ENCODE results near the gene NR4A3. TPM values are rescaled to one million over a fixed set of nuclear protein-coding genes. Genes with fewer than 3 reads are reported as not detected.
A peak's percentile ranks its signal among the peaks of the same experiment; 100 is the strongest.

The NR4A3 gene
- polyA plus RNA-seq, 3 donors: 0.31 to 2.4 (median 0.39) TPM

DNA sequence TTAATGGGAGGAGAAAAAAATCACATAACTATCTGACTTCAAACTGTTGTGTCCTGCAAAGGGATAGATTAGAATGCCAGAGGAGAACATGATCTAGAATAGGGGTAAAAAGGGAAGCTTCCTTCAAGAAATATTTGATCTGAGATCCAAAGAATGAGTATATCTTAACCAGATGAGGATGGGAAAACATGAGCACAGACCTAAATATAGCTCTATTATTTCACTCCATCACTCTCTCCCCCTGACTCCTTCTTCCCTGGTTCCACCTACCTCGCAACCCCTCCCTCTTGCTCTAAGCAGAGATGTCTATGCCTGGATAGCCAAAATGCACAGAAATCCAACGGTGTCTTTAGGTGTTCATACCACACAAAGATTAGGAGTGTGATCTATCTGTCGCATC, 36.4 kb downstream of the NR4A3 start:
- DNase-seq (ENCODE audit: extremely low read depth in 1 of 11, low read depth in 9 of 11, low spot score in 4 of 11): no peak

DNA sequence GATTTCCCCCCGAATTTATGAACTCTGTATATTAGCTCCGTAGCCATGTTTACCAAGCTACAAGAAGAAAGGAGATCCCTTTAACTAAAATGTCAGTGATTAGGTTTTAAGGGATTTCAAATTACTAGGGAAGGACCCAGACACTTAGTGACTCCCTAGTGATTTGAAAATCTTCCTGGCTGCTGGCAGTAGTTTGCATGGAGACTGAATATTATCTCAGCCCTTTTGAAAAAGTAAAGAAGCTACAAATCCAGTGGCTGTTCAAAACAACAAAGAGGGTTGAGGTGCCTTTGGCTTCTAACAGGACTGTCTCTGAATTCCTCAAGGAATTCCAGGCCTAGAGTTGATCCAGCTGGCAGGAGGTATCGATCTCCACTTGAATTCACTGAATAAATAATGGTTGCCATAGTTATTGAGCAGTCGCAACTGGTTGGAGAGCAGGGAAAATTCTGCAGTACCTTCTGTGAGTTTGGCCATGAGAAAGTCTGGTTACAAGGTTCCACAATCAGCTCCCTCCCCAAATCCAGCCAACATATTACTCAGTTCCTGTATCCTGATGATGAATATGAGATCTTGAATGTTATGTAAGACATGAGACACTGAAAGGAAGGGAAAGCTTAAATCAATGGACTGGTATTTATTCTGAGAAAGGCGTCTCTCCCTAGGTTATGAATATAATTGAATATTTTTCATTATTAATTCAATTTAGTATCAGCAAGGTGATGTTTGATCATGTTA, 37.7 kb downstream of the NR4A3 start:
- DNase-seq (ENCODE audit: extremely low read depth in 1 of 11, low read depth in 9 of 11, low spot score in 4 of 11): no peak

DNA sequence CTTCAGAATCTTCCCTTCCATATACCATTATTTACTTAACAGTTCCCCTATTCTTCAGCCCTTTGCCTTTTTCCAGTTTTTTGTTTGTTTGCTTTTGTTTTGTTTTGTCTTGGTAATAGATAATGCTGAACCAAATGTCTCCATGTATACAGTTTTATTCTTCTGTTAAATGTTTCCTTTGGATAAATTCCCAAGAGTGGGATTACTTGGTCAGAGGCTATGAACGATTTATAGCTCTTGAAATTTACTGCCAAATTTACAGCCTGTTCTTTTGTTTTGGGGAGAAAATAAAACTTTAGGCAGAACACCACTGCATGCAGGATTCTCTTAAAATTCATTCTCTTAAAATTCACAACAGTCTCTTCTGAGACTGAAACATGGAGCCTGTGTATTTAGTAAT, 38.6 kb downstream of the NR4A3 start:
- peak in 9 of 11 donors; percentile 7 to 57 (median 32) for DNase-seq (ENCODE audit: extremely low read depth in 1 of 11, low read depth in 9 of 11, low spot score in 4 of 11)

DNA sequence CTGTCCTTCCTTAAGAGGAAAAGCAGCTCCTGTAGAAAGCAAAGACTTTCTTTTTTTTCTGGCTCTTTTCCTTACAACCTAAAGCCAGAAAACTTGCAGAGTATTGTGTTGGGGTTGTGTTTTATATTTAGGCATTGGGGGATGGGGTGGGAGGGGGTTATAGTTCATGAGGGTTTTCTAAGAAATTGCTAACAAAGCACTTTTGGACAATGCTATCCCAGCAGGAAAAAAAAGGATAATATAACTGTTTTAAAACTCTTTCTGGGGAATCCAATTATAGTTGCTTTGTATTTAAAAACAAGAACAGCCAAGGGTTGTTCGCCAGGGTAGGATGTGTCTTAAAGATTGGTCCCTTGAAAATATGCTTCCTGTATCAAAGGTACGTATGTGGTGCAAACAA, 42.3 kb downstream of the NR4A3 start:
- DNase-seq (ENCODE audit: extremely low read depth in 1 of 11, low read depth in 9 of 11, low spot score in 4 of 11): no peak

DNA sequence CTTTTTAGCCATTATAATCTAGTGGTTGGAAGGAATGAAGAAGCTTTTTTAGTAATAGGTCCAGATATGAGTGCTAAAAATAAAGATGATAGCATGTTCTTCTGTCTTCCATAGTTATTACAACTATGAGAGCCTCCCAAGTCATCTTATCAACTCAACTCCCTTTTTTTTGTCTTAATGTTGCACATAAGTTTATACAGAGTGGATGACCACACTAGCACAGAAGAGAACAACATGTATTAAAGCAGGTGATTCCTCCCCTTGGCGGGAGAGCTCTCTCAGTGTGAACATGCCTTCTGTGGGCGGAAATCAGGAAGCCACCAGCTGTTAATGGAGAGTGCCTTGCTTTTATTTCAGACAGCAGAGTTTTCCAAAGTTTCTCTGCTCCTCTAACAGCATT, 44.7 kb downstream of the NR4A3 start:
- DNase-seq (ENCODE audit: extremely low read depth in 1 of 11, low read depth in 9 of 11, low spot score in 4 of 11): no peak

DNA sequence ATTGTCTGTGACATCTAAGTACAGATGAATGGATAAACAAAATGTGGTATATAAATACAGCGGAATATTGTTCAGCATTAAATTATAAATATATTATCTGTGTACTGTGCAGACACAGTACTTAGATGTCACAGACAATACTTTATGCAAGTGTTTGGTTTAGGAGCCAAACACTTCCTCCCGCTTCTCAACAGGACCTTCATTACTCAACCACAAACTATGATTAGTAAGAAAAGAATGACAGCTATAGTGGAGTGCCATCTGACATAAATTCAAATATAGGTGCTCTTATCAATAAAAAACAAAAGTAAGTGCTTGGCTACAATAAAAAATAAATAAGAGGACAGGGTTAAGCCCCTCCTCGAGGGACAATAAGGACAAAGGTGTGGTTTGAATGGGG, 45.9 kb downstream of the NR4A3 start:
- no peak for DNase-seq (ENCODE audit: extremely low read depth in 1 of 11, low read depth in 9 of 11, low spot score in 4 of 11)

DNA sequence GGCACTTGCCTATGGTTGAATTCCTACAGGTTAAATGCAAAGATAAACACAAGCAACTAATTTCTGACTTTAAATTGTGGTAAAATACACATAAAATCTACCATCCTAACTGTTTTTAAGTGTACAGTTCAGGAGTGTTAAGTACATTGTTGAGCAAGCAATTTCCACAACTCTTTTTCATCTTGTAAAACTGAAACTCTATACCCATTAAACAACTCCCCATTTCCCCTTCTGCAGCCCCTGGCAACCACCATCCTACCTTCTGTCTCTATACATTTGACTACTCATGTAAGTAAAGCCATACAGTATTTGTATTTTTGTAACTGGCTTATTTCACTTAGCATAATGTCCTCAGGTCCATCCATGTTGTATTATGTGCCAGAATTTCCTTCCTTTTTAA, 46.3 kb downstream of the NR4A3 start:
- no peak for DNase-seq (ENCODE audit: extremely low read depth in 1 of 11, low read depth in 9 of 11, low spot score in 4 of 11)

DNA sequence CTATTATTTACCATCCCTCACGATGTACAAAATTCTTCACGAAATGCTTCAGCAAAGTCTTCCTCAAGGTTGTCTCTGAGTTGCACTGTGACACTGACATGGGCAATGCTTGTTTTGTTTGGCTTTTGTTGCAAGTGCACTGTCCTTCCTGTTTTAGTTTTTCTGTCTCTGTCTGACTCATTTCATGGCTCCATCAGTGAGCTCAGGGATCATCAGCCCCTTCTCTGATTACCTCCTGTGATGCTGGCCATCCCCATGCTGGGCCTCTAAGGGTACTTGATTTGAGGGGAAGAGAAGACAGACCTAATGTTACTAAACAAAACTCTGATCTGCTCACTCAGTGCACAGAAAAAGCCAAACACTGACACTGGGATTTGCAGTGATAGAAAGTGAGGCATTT, 47.2 kb downstream of the NR4A3 start:
- no peak for DNase-seq (ENCODE audit: extremely low read depth in 1 of 11, low read depth in 9 of 11, low spot score in 4 of 11)

DNA sequence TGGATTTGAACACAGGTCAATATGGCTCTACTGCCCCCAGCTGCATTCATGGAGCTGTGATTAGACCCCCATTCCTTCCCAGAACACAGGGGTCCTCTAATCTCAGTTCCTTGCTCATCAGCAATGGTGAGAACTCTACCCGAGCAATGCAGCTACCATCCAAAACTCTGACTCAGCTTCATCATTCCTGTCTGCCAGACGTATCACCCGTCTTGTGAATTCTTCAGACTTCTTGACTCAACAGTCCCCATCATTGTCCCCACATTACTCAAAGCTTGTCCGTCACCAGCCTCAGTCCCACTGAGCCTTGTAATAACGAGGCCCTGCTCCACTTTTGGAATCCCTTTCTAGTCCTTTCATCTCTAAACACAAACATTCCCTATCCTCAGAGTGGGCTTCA, 48.4 kb downstream of the NR4A3 start:
- DNase-seq (ENCODE audit: extremely low read depth in 1 of 11, low read depth in 9 of 11, low spot score in 4 of 11): no peak

DNA sequence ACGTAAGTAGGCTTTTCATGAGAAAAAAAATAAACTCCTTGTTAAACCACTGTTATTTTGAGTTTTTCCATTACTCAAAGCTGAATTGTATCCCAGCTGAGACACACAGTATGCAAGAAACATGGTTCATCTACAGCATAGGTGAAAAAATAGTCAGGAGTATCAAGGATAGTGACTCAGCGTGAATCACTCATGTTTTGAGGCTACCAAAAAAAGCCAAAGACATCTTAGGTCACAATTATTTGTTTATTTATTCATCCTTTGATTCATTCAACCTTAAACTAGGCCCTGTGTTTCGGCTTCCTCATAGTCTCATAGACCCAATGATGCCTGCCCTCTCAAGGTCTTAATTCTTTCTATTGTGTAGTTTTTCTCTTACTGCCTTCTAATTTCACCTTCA, 51.8 kb downstream of the NR4A3 start:
- DNase-seq (ENCODE audit: extremely low read depth in 1 of 11, low read depth in 9 of 11, low spot score in 4 of 11): no peak

DNA sequence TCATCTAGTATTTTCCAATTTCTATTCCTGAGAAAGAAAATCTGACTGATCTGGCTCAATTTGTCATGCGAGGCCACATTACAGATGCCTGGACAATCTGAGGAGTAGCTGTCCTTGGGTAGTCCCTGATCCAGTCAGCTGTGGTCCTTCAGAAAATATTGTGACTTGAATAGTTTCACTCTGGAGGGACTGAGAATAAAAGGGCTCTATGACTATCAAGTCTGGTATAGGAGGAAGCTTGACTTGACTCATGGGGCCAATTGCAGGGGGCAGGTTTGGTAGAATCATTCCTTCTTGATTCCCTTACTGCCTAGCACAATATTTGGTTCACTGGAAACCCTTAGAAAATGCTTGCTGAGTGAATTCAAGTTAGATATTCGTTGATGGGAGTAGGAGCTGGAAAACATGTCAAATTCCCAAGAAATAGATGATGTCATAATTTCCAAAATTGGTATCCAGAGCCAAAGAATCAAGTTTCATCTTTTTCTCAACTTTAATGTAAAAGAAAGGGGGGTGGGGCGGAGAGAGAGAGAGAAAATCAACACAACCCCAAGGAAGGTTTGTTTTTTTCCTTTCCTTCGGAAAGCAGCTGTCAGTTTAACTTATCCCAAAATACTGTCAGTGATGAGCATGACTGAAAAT, 52.4 kb downstream of the NR4A3 start:
- DNase-seq (ENCODE audit: extremely low read depth in 1 of 11, low read depth in 9 of 11, low spot score in 4 of 11): no peak

DNA sequence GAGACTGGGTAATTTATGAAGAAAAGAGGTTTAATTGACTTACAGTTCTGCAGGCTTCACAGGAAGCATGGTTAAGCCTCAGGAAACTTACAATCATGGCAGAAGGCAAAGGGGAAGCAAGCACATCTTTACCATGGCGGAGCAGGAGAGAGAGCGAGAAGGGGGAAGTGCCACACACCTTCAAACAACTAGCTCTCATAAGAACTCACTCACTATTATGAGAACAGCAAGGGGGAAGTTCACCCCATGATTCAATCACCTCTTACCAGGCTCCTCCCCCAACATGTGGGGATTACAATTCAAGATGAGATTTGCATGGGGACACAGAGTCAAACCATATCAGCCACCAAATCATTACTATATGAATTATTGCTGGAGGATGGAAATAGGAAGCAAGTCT, 54.5 kb downstream of the NR4A3 start:
- DNase-seq (ENCODE audit: extremely low read depth in 1 of 11, low read depth in 9 of 11, low spot score in 4 of 11): no peak

DNA sequence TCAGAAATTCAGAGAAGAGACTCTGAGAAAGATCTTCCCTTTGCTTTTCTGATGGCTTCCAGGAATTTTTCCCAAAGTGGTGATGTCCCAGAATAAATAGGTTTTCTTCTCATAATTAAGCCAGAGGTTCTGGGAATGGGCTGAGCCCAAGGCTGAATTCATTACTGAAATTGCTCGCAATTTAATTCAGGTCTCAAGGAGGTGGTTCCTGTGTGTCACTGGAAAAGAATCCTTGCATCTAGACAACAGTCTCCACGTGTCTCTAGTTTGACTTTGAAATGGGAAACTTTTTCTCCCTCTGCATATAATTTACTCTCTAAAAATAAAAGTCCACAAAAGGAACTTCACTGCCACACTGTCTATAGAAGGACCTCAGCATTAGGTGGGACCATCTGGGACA, 57.0 kb downstream of the NR4A3 start:
- no peak for DNase-seq (ENCODE audit: extremely low read depth in 1 of 11, low read depth in 9 of 11, low spot score in 4 of 11)

DNA sequence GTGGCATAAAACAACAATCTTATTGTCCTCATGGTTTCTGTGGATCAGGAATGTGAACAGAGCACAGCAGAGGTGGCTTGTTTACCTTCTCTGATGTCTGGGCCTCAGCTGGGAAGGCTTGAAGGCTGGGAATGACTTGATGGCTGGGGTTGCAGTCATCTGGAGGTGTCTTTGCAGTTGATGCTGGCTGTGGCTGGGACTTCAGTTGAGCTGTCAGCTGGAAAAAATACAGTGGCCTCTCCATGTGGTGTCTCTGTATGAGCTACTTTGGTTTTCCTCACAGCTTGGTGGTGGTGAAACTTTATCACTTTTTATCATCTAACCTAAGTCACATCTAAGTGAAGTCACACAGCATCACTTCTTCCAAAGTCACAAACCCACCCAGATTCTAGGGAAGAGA, 60.1 kb downstream of the NR4A3 start:
- no peak for DNase-seq (ENCODE audit: extremely low read depth in 1 of 11, low read depth in 9 of 11, low spot score in 4 of 11)

DNA sequence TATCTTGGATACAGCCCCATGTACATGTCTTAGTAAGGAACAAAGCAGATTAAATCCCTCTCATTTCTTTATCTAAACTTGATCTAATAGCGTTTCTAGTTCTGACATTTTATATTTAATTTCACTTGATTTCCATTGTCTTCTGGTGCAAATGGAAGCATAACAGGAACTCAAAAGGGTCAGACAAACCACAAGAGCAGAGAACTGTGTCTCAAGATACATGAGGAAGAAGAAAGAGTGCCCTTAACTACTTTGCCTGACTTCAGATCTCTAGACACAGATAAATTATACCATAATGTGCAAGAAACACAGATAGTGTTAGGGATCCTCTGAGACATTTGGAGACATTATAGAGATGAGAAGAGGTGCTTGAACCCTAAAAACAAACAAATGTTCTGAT, 64.1 kb downstream of the NR4A3 start:
- no peak for DNase-seq (ENCODE audit: extremely low read depth in 1 of 11, low read depth in 9 of 11, low spot score in 4 of 11)

DNA sequence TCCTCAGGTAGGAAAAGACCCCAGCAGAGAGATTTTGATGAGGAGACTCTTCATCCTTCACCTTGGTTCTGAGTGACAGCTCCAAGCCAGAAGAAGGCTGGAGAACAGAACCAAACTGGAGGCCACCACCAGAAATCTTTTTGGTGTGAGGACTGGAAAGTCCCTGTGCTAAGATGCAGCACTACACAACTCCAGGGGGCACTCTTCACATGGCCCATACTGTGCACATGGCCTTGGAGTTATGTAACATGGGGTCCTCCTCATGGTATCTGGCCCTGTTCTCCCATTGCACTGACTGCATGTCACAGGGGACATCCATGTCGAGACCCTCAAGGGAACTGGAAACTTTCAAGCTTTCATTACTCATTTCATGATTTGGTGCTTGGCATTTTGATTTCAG, 67.4 kb downstream of the NR4A3 start:
- DNase-seq (ENCODE audit: extremely low read depth in 1 of 11, low read depth in 9 of 11, low spot score in 4 of 11): no peak

DNA sequence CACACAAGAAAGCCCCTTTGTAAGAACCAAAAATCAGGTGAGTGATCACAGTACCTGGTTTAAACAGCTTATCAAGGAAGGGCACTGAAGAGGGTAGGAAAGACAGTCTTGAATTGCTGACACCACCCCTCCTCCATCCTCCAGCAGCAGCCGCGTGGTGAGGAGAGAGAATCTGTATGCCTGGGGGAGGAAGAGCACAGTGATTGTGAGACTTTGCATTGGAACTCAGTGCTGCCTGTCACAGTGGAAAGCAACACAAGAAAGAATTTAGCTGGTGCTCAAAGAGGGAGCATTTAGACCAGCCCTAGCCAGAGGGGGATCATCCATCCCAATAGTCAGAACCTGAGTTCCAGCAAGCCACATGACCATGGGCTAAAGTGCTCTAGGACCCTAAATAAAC, 73.1 kb downstream of the NR4A3 start:
- no peak for DNase-seq (ENCODE audit: extremely low read depth in 1 of 11, low read depth in 9 of 11, low spot score in 4 of 11)

DNA sequence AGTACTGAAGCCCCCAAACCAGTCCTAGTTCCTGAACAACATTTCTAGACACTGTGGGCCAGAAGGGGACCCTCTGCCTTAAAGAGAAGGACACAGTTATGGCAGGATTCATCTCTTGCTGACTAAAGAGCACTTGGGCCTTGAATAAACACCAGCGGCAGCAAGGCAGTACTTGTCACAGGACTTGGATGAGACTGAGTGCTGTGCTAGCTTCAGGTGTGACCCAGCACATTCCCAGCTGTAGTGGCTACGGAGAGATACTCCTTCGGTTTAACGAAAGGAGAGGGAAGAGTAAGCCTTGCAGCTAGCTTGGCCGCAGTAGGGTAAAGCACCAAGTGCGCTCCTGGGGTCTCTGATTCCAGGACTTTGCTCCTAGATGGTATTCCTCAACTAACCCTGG, 73.8 kb downstream of the NR4A3 start:
- DNase-seq (ENCODE audit: extremely low read depth in 1 of 11, low read depth in 9 of 11, low spot score in 4 of 11): no peak

DNA sequence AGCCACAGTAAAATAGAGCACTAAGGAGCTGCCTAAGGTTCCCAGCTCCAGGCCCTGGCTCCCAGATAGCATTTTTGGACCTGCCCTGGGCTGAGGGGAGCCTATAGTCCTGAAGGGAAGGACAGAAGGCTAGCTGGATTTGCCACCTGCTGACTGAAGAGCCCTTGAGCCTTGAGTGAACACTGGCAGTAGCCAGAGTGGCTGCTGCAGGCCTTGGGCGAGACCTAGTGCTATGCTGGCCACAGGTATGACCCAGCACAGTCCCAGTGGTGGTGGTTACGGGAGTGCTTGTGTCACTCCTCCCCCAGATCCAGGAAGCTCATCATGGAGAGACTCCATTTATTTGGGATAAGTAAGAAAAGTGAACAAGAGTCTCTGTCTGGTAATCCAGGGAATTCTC, 74.4 kb downstream of the NR4A3 start:
- no peak for DNase-seq (ENCODE audit: extremely low read depth in 1 of 11, low read depth in 9 of 11, low spot score in 4 of 11)

DNA sequence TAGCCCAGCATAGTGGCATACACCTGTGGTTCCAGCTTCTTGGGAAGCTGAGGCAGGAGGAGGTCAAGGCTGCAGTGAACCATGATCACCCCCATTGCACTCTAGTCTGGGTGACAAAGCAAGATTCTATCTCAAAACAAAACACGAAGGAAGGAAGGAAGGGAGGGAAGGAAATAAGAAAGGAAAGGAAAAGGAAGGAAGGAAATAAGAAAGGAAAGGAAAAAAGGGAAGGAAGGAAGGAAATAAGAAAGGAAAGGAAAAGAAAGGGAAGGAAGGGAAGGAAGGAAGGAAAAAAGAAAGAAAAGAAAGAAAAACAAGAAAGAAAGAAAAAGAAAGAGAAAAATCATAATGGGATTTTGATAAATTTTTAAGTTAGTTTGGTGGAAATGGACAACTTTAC, 81.7 kb downstream of the NR4A3 start:
- no peak for DNase-seq (ENCODE audit: extremely low read depth in 1 of 11, low read depth in 9 of 11, low spot score in 4 of 11)

DNA sequence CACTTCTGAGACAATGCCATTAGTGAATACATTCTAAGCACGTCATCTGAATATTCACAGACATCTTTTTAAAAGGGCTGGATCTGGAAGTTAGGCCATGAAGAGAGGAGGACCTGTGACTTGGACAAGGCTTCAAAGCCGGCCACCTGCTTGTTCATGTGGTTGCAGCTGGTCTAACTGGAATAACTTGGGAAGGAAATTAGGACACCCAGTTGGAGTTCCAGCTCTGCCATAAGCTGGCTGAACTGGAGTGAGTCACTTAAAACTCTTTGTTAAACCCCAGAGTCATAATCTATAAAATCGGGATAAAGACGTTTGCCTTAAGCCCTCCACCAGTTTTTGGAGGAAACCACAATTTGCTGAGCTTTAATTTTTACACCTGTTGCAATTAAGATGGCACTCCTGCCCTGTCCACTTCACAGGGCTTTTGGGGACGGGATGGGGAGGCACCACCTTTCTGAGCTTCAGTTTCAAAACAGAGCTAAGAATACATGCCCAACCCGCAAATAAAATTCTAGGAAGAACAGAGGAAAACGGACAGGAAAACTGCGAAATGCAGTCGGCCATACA, 84.2 kb downstream of the NR4A3 start:
- DNase-seq (ENCODE audit: extremely low read depth in 1 of 11, low read depth in 9 of 11, low spot score in 4 of 11): peak in 4 of 11 donors; percentile 2 to 45 (median 11)

All from renal cortex interstitium (tissue), 11 donors.